Loucy (cell line): Measurements from ENCODE around the gene MPI.

Experiments
- EZH2phosphoT487 ChIP-seq: fragments of 200-600 bp; IDR thresholded peaks from 2 replicates; pipeline ENCODE4 v1.6.1; 2018; ENCODE audit warnings: antibody characterized with exemption, mild to moderate bottlenecking, moderate library complexity, borderline replicate concordance
- TF ChIP-seq, protein P1 (sequence below): fragments of 200-600 bp; sonication (generic); conservative IDR thresholded peaks from 2 replicates; pipeline ENCODE4 v1.5.1; 2014; ENCODE audit warnings: mild to moderate bottlenecking, antibody characterized with exemption, low read length

DNA sequence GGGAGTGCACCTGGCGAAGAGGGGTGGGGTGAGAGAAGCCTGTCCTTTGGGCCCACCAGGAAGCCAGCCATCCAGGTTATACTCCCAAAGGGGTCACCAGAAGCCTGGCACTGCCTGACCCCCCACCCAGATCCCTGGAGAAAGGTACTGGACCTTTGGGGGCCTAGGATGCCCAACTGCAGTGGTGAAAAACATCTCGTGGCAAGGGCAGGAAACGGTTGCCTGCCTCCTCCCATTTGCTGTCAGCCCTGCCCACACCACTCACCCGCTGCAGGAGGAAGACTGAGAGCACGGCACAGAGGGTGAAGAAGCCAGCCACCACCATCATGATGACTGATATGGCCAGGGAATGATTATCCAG is 44.7 kb upstream of the MPI start:
- TF ChIP-seq, protein P1, sequence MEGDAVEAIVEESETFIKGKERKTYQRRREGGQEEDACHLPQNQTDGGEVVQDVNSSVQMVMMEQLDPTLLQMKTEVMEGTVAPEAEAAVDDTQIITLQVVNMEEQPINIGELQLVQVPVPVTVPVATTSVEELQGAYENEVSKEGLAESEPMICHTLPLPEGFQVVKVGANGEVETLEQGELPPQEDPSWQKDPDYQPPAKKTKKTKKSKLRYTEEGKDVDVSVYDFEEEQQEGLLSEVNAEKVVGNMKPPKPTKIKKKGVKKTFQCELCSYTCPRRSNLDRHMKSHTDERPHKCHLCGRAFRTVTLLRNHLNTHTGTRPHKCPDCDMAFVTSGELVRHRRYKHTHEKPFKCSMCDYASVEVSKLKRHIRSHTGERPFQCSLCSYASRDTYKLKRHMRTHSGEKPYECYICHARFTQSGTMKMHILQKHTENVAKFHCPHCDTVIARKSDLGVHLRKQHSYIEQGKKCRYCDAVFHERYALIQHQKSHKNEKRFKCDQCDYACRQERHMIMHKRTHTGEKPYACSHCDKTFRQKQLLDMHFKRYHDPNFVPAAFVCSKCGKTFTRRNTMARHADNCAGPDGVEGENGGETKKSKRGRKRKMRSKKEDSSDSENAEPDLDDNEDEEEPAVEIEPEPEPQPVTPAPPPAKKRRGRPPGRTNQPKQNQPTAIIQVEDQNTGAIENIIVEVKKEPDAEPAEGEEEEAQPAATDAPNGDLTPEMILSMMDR = no peak
- TF ChIP-seq EZH2phosphoT487 = no peak
